HG02588 (cell line): ENCODE data around the gene FLYWCH2.

Experiments used
- ATAC-seq: cut with Tn5 transposase; IDR thresholded peaks from one replicate; pipeline ENCODE4 v1.9.1; 2021; ENCODE audit warnings: mild to moderate bottlenecking, moderate library complexity; ENCODE audit not compliant: unreplicated experiment

The FLYWCH2 gene

GRCh38 chr16:2853531-2854073 lies 29.4 kb upstream of the FLYWCH2 start:
- ATAC-seq, result no peak

DNA sequence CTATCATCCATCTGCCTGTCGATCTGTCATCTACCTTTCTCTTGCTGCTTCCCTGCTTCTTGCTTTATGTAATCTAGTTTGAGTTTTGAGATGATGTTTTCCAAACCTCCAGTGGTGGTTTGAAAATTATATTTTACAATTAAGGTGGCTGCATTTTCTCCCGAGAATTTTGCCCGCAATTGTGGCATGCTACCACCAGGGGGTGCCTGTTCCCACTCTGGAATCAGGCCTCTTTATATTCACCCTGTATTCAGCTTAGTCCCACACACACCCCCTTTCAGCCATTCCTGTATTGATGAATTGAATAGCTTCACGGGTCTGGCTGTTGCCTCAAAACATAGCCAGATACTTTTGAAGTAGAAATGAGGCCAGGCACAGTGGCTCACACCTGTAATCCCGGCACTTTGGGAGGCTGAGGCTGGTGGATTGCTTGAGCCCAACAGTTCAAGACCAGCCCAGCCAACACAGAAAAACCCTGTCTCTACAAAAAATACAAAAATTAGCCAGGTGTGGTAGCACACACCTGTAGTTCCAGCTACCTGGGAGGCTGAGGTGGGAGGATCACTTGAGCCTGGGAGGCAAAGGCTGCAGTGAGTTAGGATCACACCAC lies 28.2 kb upstream of the FLYWCH2 start:
- no peak for ATAC-seq

DNA sequence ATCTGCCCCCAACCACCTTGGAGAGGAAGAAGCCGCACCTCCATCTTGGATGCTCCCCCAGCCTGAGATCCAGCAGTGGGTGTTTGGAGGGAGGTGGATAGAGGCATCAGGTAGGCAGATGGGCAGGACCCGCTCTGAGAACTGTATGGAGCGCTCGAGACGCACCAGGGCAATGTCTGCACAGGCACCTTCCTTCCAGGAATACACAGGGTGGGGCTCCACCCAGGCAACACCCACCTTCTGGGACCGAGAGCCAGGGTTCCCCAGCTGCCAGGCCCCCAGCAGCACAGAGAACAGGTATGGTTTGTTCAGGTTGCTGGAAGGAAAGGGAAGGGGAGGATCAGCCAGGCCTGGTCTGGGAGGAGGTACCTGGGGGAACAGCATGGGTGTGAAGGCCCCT lies 27.5 kb upstream of the FLYWCH2 start:
- no peak for ATAC-seq

GRCh38 chr16:2856061-2856670 lies 26.8 kb upstream of the FLYWCH2 start:
- no peak for ATAC-seq

- no peak for ATAC-seq
Observed at GRCh38 chr16:2856686-2857450, 26.1 kb upstream of the FLYWCH2 start.

GRCh38 chr16:2857451-2858244 lies 25.4 kb upstream of the FLYWCH2 start, which contains the start of gene PRSS22:
Gene PRSS22 (minus strand): TSS chr16:2858170. CDS start chr16:2858104, 66 bp downstream.
- no peak for ATAC-seq

GRCh38 chr16:2858245-2859025 lies 24.6 kb upstream of the FLYWCH2 start:
- ATAC-seq, result no peak

- ATAC-seq, result no peak
Observed at GRCh38 chr16:2859686-2860265, 23.2 kb upstream of the FLYWCH2 start.

DNA sequence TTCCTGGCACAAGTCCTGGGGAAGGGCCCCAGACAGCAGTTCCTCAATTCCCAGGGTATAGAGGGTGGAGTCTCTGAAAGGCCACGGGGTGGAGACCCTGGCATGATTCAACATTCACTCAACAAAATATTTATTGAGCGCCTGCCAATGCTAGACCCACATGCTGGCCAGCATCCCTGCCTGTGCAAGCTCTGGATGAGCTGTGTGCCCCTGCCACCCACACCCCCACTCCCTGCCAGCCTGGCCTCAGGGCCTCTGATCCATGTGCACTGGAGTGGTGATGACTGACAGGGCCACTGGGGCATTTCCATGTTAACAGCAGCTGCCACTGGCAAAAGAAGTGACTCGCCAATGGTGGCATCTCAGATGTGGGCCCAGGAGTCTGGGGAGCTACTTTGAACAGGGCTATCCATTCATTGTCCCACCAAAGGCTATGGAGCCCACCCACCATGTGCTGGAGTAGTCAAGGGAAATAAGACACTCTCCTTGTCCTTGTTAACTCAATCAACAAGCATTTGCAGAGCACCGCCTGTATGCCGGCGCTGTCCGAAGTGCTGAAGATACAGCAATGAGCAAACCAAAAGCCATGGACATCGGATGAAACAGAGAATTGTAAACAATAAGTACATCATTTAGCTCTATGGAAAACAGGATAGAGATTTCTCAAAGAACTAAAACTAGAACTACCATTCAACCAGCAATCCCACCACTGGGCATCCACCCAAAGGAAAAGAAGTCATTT lies 22.0 kb upstream of the FLYWCH2 start:
- no peak for ATAC-seq

GRCh38 chr16:2865651-2866050 lies 17.4 kb upstream of the FLYWCH2 start:
- ATAC-seq, result no peak

- no peak for ATAC-seq
Observed at GRCh38 chr16:2866431-2866830, 16.6 kb upstream of the FLYWCH2 start.

DNA sequence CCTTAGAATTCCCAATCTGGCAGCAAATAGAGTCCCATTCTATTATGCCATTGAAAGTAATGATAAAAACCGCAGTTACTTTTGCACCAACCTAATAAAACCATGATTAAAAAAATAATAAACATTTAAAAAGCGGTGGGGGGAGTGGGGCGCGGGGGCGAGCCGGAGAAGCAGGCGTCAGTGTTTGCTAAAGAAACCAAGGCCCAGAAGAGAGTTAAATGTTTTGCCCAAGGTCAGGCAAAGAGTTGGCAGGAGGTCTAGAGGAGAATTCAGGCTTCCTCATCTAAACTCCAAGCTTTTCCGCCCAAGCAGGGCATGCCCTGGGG lies 15.4 kb upstream of the FLYWCH2 start:
- no peak for ATAC-seq

- peak; percentile 86 for ATAC-seq
Observed at GRCh38 chr16:2867987-2868789, 14.8 kb upstream of the FLYWCH2 start.

- ATAC-seq, result no peak
Observed at GRCh38 chr16:2871926-2872325, 11.1 kb upstream of the FLYWCH2 start.

GRCh38 chr16:2874032-2874911 lies 8.7 kb upstream of the FLYWCH2 start:
- no peak for ATAC-seq

DNA sequence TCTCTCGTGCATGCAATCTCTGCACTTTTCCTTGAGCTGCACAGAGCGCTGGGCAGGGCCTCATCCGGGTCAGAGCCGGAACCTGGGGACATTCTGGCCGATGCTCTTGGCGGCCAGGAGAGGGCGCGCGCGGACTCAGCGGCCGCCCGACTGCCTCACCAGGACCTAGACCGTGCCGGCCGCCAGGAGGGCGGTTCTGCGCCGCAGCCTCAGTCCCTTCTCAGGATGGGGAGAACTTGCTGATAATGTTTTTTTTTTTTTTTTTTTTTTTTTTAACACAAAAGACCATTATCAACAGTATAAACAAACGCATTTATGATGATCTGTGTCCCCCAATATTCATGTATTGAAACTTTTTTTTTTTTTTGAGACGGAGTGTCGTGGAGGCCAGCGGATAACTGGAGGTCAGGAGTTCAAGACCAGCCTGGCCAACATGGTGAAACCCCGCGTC lies 8.1 kb upstream of the FLYWCH2 start:
- ATAC-seq, result peak; percentile 72

DNA sequence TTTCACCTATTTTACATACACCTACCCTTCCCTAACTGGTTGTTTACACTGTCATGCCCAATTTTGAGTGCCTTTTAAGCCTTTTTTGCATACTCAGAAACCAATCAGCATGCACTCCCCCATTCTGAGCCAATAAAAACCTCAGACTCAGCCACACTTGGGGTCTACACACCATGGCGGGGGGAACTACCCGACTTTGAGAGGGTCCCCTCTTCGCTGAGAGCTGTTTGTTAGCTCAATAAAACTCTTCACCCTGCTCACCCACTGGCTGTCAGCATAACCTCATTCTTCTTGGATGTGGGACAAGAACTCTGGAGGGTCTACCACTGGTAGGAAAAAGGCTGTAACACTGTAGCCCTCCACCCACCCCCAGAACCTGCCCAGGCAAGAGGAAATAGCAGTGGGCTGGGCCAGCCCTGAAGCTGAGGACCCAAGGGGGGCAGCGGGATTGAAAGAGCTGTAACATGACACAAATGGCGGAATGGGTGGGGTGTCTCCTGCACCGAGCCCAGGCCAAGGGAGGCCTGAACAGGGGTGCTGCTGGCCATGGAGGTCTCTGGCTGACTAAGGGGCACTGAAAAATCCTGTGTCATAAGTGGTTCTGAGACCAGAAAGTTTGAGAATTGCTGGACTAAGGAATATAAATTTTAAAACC lies 3.0 kb upstream of the FLYWCH2 start:
- ATAC-seq, result no peak
